Measurements from ENCODE around the gene IFNL4. TPM values are rescaled to one million over a fixed set of nuclear protein-coding genes. Genes with fewer than 3 reads are reported as not detected.

Gene IFNL4
- total and polyA plus RNA-seq, 4 donors = not detected

DNA sequence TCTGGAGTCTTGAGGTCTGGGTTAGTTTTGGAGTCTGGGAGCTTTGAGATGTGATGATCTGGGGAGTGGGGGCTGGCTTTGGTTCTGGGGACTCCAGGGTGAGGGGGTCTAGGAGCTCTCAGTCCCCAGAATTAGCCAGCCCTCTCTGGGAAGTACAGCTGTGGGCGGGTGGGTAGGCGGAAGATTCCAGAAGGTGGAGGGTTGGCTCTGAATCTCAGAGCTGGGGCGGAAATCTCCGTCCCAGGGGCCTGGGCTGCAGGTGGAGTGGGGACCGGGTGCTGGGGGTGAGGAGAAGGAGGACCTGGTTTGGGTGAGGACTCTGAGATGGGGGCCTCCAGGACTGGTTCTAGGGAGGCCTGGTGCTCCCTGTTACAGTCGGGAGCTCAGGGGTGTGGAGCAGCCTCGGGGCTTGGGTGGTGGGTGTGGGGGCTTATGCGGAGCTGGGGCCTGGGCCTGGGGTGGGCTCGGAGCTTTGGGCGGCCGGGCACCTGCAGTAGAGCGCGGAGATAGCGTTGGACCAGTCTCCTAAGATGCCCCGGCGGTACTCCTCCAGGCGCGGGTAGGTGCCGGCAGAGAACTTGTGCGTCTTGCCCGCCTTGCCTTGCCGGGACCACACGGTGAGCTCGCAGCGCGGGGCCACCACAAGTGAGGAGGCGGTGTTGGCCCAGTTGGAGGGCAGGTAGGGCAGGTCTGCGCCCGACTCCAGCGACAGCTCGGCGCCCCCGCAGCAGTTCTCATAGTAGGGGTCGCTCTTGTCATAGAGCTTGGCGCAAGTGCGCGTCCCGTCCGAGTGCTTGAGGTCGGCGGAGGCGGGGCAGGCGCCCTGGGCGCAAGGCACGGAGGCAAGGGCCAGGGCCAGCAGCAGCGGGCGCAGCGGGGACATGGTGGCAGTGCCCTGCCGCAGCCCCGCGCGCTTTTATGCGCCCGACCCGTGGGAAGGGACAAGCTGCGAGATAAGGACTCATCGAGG lies 45.0 kb downstream of the IFNL4 start, which contains the start of gene SYCN:
Gene SYCN, minus strand, starts transcription at position 892 of the 970 bp plus-strand sequence. Its CDS starts 9 bp downstream, at position 883.
- H3K36me3 ChIP-seq (ENCODE audit: control insufficient read depth in 4 of 4, insufficient read depth in 3 of 4, low read depth in 1 of 4, low read length in 3 of 4) = no peaks in the 10 kb centered on the region
- peaks cover 0 to 7% (median 3%) of the 10 kb centered on the region in 4 donors for H3K27me3 ChIP-seq (ENCODE audit: control insufficient read depth in 4 of 4, insufficient read depth in 4 of 4, low read length in 3 of 4)
- no peak within 1 kb of the TSS for H3K27ac ChIP-seq (ENCODE audit: low read depth in 1 of 2, low read length in 2 of 2)
- no peak within 1 kb of the TSS for H3K9ac ChIP-seq (ENCODE audit: low read depth in 1 of 2, low read length in 2 of 2)
- peaks cover 0 to 3% (median 0%) of the 10 kb centered on the region in 4 donors for H3K4me1 ChIP-seq (ENCODE audit: control insufficient read depth in 4 of 4, insufficient read depth in 4 of 4, low read length in 3 of 4)
- no peak within 1 kb of the TSS for H3K4me3 ChIP-seq (ENCODE audit: low read depth in 1 of 3, low read length in 3 of 3)
- no peaks in the 10 kb centered on the region for H3K9me3 ChIP-seq (ENCODE audit: control insufficient read depth in 4 of 4, low read length in 3 of 4)
- TF ChIP-seq FOXA1 (IDR thresholded peaks at IDR 0.05) = no peak
- TF ChIP-seq RXRA (IDR thresholded peaks at IDR 0.05) = no peak
- no peak for TF ChIP-seq GABPA (IDR thresholded peaks at IDR 0.05 in 1 of 2, conservative IDR thresholded peaks at IDR 0.05 in 1 of 2)
- no peak for TF ChIP-seq TAF1 (conservative IDR thresholded peaks at IDR 0.05)
- TF ChIP-seq, protein P1, sequence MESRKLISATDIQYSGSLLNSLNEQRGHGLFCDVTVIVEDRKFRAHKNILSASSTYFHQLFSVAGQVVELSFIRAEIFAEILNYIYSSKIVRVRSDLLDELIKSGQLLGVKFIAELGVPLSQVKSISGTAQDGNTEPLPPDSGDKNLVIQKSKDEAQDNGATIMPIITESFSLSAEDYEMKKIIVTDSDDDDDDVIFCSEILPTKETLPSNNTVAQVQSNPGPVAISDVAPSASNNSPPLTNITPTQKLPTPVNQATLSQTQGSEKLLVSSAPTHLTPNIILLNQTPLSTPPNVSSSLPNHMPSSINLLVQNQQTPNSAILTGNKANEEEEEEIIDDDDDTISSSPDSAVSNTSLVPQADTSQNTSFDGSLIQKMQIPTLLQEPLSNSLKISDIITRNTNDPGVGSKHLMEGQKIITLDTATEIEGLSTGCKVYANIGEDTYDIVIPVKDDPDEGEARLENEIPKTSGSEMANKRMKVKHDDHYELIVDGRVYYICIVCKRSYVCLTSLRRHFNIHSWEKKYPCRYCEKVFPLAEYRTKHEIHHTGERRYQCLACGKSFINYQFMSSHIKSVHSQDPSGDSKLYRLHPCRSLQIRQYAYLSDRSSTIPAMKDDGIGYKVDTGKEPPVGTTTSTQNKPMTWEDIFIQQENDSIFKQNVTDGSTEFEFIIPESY (IDR thresholded peaks at IDR 0.05) = no peak
- no peak for TF ChIP-seq REST (IDR thresholded peaks at IDR 0.05)
- TF ChIP-seq, protein P2, sequence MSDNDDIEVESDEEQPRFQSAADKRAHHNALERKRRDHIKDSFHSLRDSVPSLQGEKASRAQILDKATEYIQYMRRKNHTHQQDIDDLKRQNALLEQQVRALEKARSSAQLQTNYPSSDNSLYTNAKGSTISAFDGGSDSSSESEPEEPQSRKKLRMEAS (IDR thresholded peaks at IDR 0.05) = no peak
- no peak for TF ChIP-seq YY1 (IDR thresholded peaks at IDR 0.05)
- TF ChIP-seq ATF3 (IDR thresholded peaks at IDR 0.05) = no peak
- TF ChIP-seq HNF4G (IDR thresholded peaks at IDR 0.05) = no peak
- no peak for TF ChIP-seq HNF4A (conservative IDR thresholded peaks at IDR 0.05)
- TF ChIP-seq, protein P3, sequence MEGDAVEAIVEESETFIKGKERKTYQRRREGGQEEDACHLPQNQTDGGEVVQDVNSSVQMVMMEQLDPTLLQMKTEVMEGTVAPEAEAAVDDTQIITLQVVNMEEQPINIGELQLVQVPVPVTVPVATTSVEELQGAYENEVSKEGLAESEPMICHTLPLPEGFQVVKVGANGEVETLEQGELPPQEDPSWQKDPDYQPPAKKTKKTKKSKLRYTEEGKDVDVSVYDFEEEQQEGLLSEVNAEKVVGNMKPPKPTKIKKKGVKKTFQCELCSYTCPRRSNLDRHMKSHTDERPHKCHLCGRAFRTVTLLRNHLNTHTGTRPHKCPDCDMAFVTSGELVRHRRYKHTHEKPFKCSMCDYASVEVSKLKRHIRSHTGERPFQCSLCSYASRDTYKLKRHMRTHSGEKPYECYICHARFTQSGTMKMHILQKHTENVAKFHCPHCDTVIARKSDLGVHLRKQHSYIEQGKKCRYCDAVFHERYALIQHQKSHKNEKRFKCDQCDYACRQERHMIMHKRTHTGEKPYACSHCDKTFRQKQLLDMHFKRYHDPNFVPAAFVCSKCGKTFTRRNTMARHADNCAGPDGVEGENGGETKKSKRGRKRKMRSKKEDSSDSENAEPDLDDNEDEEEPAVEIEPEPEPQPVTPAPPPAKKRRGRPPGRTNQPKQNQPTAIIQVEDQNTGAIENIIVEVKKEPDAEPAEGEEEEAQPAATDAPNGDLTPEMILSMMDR (IDR thresholded peaks at IDR 0.05; ENCODE audit: low read depth, low read length, missing input control) = no peak
- TF ChIP-seq EGR1 (IDR thresholded peaks at IDR 0.05; ENCODE audit: low read depth in 2 of 2) = no peak
- TF ChIP-seq JUND (IDR thresholded peaks at IDR 0.05) = no peak
- no peak for TF ChIP-seq SP1 (IDR thresholded peaks at IDR 0.05)
- no peak for TF ChIP-seq NR2F2 (IDR thresholded peaks at IDR 0.05)
- no peak for TF ChIP-seq RAD21 (IDR thresholded peaks at IDR 0.05)
- TF ChIP-seq FOXA2 (IDR thresholded peaks at IDR 0.05) = no peak
- 21% methylated on average over 57 of the region's 57 CpGs for WGBS
- DNase-seq (ENCODE audit: low spot score) = no peak

All from liver (tissue), 9 donors.